GM19238 (cell line): Measurements from ENCODE around the gene NFATC4.
A peak's percentile ranks its signal among the peaks of the same experiment; 100 is the strongest.
"Not testable (repeated sequence)": the region's sequence is repeated elsewhere in the genome, so short reads cannot be mapped to it uniquely, and the experiment has no call there.

Experiments
- DNase-seq: peaks from one replicate; pipeline ENCODE4 v3.0.0; 2011; ENCODE audit warnings: low spot score; ENCODE audit not compliant: insufficient read length

Gene NFATC4

GRCh38 chr14:24367514-24368211 is at the start of gene NFATC4:
Gene NFATC4, plus strand, starts transcription at chr14:24368184. Its CDS starts 157 bp downstream, at chr14:24368341.
- peak; percentile 29 for DNase-seq

GRCh38 chr14:24321212-24321975 is 46.6 kb upstream of the NFATC4 start:
- no peak for DNase-seq

GRCh38 chr14:24322672-24323071 is 45.3 kb upstream of the NFATC4 start:
- no peak for DNase-seq

- DNase-seq, result no peak
Measured at GRCh38 chr14:24323341-24323740, 44.6 kb upstream of the NFATC4 start.

GRCh38 chr14:24324024-24324423 is 44.0 kb upstream of the NFATC4 start:
- no peak for DNase-seq

- DNase-seq, result no peak
Measured at GRCh38 chr14:24325041-24325530, 42.9 kb upstream of the NFATC4 start.

GRCh38 chr14:24325963-24326362 is 42.0 kb upstream of the NFATC4 start:
- DNase-seq, result no peak

- no peak for DNase-seq
Measured at GRCh38 chr14:24327303-24327702, 40.7 kb upstream of the NFATC4 start.

GRCh38 chr14:24327914-24328313 is 40.1 kb upstream of the NFATC4 start:
- not testable (repeated sequence) for DNase-seq

GRCh38 chr14:24329073-24329663 is 38.8 kb upstream of the NFATC4 start:
- no peak for DNase-seq

GRCh38 chr14:24329736-24330135 is 38.2 kb upstream of the NFATC4 start:
- DNase-seq, result no peak

GRCh38 chr14:24330973-24331674 is 36.9 kb upstream of the NFATC4 start:
- no peak for DNase-seq

GRCh38 chr14:24331731-24332267 is 36.2 kb upstream of the NFATC4 start:
- DNase-seq, result no peak

GRCh38 chr14:24332268-24332993 is 35.6 kb upstream of the NFATC4 start:
- peak; percentile 93 for DNase-seq

- DNase-seq, result no peak
Measured at GRCh38 chr14:24334431-24335291, 33.3 kb upstream of the NFATC4 start, which contains the start of gene ADCY4. Gene ADCY4, minus strand, starts transcription at chr14:24335071. Its CDS starts 419 bp downstream, at chr14:24334652.

- no peak for DNase-seq
Measured at GRCh38 chr14:24335461-24336171, 32.4 kb upstream of the NFATC4 start.

- no peak for DNase-seq
Measured at GRCh38 chr14:24337144-24337823, 30.7 kb upstream of the NFATC4 start.

- DNase-seq, result no peak
Measured at GRCh38 chr14:24337824-24338175, 30.2 kb upstream of the NFATC4 start.
